SK-N-SH (cell line): Measurements from ENCODE around the gene PLCG1. TPM values are rescaled to one million over a fixed set of nuclear protein-coding genes. Genes with fewer than 3 reads are reported as not detected.

Source experiments
- CTCF ChIA-PET: fragments of 300-600, 350-600 bp; formaldehyde crosslinking; extraction: SDS; loops from one replicate; lab custom pipeline; 2021; lab: Yijun Ruan, JAX
- POLR2A ChIA-PET: fragments of 350-600 bp; sonication (Branson Sonifier 250); formaldehyde crosslinking; extraction: SDS; loops from one replicate; lab custom pipeline; 2020; ENCODE audit warnings: antibody characterized with exemption, inconsistent platforms; lab: Yijun Ruan, JAX
- DNase-seq: peaks from one replicate; pipeline ENCODE4 v3.0.0; 2012
- H2AFZ ChIP-seq: fragments of 200-600 bp; sonication (generic); 2 replicates; pipeline ENCODE4 v1.8.1; 2016; ENCODE audit warnings: antibody characterized with exemption, mild to moderate bottlenecking, low read depth
- H3F3A ChIP-seq: fragments of 200-600 bp; sonication (generic); replicated peaks from 2 replicates; pipeline ENCODE3; 2016; ENCODE audit warnings: antibody characterized with exemption, mild to moderate bottlenecking; ENCODE audit not compliant: insufficient read depth
- H3K27ac ChIP-seq, 2 experiments: fragments of 200-500 bp in 1 of 2; fragments of 200-600 bp in 1 of 2; sonication (Bioruptor generic) in 1 of 2; sonication (generic), shearing (Covaris generic) in 1 of 2; 2 replicates each; pipeline versions ENCODE4 v1.5.1 to v1.6.1; 2014 to 2016; ENCODE audit warnings: low read depth in 2 of 2, inconsistent platforms in 1 of 2, low read length in 1 of 2, mild to moderate bottlenecking in 1 of 2, mixed read lengths in 1 of 2
- H3K27me3 ChIP-seq: fragments of 200-600 bp; sonication (generic), shearing (Covaris generic); 2 replicates; pipeline ENCODE4 v1.6.1; 2016; ENCODE audit warnings: mixed run types; ENCODE audit not compliant: insufficient read depth
- H3K36me3 ChIP-seq, 2 experiments: fragments of 200-500 bp in 1 of 2; fragments of 200-600 bp in 1 of 2; sonication (Bioruptor generic) in 1 of 2; sonication (generic) in 1 of 2; replicated peaks in 1 of 2; 2 replicates each; pipeline versions ENCODE3 to v1.5.1; 2014 to 2016; ENCODE audit warnings: low read length in 1 of 2, mild to moderate bottlenecking in 1 of 2; ENCODE audit not compliant: insufficient read depth in 2 of 2, control insufficient read depth in 1 of 2
- H3K4me1 ChIP-seq, 2 experiments: fragments of 200-500 bp in 1 of 2; fragments of 200-600 bp in 1 of 2; sonication (Bioruptor generic) in 1 of 2; sonication (generic), shearing (Covaris generic) in 1 of 2; 2 replicates each; pipeline versions ENCODE4 v1.5.1 to v1.6.1; 2014 to 2016; ENCODE audit warnings: low read depth in 1 of 2, low read length in 1 of 2, mixed run types in 1 of 2; ENCODE audit not compliant: insufficient read depth in 2 of 2, control insufficient read depth in 1 of 2
- H3K4me2 ChIP-seq: fragments of 200-600 bp; sonication (generic), shearing (Covaris generic); 2 replicates; pipeline ENCODE4 v1.6.1; 2017; ENCODE audit warnings: mixed run types
- H3K4me3 ChIP-seq, 2 experiments: fragments of 200-500 bp in 1 of 2; fragments of 200-600 bp in 1 of 2; sonication (Bioruptor generic) in 1 of 2; sonication (generic), shearing (Covaris generic) in 1 of 2; 2 replicates each; pipeline versions ENCODE4 v1.5.1 to v1.8.1; 2014 to 2016; ENCODE audit warnings: low read depth in 2 of 2, inconsistent platforms in 1 of 2, low read length in 1 of 2, mild to moderate bottlenecking in 1 of 2, mixed read lengths in 1 of 2, moderate library complexity in 1 of 2
- H3K79me2 ChIP-seq: fragments of 200-600 bp; sonication (generic); 2 replicates; pipeline ENCODE4 v1.8.1; 2017; ENCODE audit warnings: mild to moderate bottlenecking; ENCODE audit not compliant: insufficient read depth
- H3K9ac ChIP-seq: fragments of 200-600 bp; sonication (generic); 2 replicates; pipeline ENCODE4 v1.6.1; 2017; ENCODE audit warnings: mixed run types
- H3K9me2 ChIP-seq: fragments of 200-600 bp; sonication (generic); 2 replicates; pipeline ENCODE4 v1.6.1; 2017; ENCODE audit warnings: mixed run types
- H3K9me3 ChIP-seq: fragments of 200-600 bp; sonication (generic); 2 replicates; pipeline ENCODE4 v1.6.1; 2017; ENCODE audit warnings: mixed run types, mild to moderate bottlenecking, moderate library complexity
- H4K20me1 ChIP-seq: fragments of 200-600 bp; sonication (generic); 2 replicates; pipeline ENCODE4 v1.6.1; 2017; ENCODE audit warnings: mild to moderate bottlenecking, mixed run types; ENCODE audit not compliant: insufficient read depth
- EP300 ChIP-seq, 2 experiments: IDR thresholded peaks; 2 replicates each; pipeline versions ENCODE4 v1.4.0 to v1.6.1; 2012; ENCODE audit warnings: borderline replicate concordance in 1 of 2, low read depth in 1 of 2, low read length in 1 of 2
- MEF2A ChIP-seq: IDR thresholded peaks from 2 replicates; pipeline ENCODE4 v1.4.0; 2012; ENCODE audit warnings: low read depth, borderline replicate concordance
- NFIC ChIP-seq: IDR thresholded peaks from 2 replicates; pipeline ENCODE4 v1.4.0; 2012; ENCODE audit warnings: borderline replicate concordance
- NRF1 ChIP-seq: IDR thresholded peaks from 2 replicates; pipeline ENCODE4 v1.6.1; 2012; ENCODE audit warnings: low read depth, mild to moderate bottlenecking, low read length
- RAD21 ChIP-seq: IDR thresholded peaks from 2 replicates; pipeline ENCODE4 v1.6.1; 2012; ENCODE audit warnings: mild to moderate bottlenecking, low read length
- SIN3A ChIP-seq: IDR thresholded peaks from 2 replicates; pipeline ENCODE4 v1.6.1; 2012; ENCODE audit warnings: low read depth, mild to moderate bottlenecking, low read length, moderate library complexity, borderline replicate concordance
- TCF12 ChIP-seq: IDR thresholded peaks from 2 replicates; pipeline ENCODE4 v1.4.0; 2012
- WGBS: methylation state at CpG from one replicate; pipeline ENCODE4 v1.1.6; 2017; ENCODE audit warnings: low lambda C conversion rate; 5-methylcytosine and 5-hydroxymethylcytosine counted together
- polyA plus RNA-seq, 3 experiments: library from polyadenylated mRNA; depleted of rRNA; stranded (reverse); fragments of >200 nt; gene quantifications; 2 replicates each; pipeline ENCODE4 v1.2.3, GENCODE V29; 2012
- TF ChIP-seq, protein P1 (sequence below): IDR thresholded peaks from 2 replicates; pipeline ENCODE4 v1.4.0; 2012; ENCODE audit warnings: low read depth, borderline replicate concordance
- TF ChIP-seq, protein P2 (sequence below): IDR thresholded peaks from 2 replicates; pipeline ENCODE4 v1.4.0; 2012; ENCODE audit warnings: low read depth
- TF ChIP-seq, protein P3 (sequence below): fragments of 200-600 bp; sonication (generic); IDR thresholded peaks from 2 replicates; pipeline ENCODE4 v1.6.1; 2017; ENCODE audit warnings: antibody characterized with exemption, mild to moderate bottlenecking, moderate library complexity

The PLCG1 gene
- polyA plus RNA-seq, 1 of the 3 experiments (the other 2 are of a cell fraction), result 81.4 TPM

DNA sequence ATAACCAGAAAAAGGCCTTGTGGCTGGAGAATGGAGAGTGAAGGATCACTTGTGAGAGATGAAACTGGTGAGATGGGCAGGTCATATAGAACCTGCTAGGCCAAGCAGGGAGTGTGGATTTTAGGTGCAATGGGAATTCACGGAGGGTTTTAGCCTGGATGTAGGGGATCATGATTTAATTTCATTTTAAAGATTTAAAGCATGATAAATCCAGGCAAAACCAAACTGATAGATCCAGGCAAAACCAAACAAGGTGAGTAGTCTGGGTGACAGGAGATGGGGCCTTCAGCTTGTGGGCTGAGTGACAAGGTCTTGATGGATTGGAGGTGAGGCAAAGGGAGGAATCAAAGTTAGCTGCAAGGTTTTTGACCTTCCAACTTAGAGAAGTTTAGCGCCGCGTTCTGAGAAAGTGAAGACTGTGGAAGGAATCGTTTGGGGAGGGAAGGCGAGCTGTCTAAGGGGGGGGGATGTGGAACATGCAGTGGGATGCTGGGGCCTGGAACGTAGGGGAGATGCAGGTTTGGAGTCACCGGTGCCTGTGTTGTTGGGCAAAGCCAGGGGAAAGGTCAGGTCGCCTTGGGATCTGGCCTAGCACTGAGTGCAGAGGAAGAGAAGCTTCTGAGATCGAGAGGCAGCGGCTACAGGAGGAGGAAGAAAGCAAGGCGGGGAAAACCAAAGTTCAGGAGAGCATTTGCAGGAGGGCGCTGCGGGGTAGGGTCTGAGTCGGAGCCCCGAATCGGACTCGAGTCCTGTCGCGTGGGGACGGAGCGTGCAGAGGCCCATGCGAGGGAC is 1.3 kb upstream of the PLCG1 start:
- TF ChIP-seq SIN3A (no peak), NFIC (no peak), RAD21 (no peak), TCF12 (no peak), MEF2A (no peak), EP300 (IDR thresholded peaks at IDR 0.05; ENCODE audit: borderline replicate concordance in 1 of 2, low read depth in 1 of 2, low read length in 1 of 2) (no peak), NRF1 (no peak)
- TF ChIP-seq, protein P1, sequence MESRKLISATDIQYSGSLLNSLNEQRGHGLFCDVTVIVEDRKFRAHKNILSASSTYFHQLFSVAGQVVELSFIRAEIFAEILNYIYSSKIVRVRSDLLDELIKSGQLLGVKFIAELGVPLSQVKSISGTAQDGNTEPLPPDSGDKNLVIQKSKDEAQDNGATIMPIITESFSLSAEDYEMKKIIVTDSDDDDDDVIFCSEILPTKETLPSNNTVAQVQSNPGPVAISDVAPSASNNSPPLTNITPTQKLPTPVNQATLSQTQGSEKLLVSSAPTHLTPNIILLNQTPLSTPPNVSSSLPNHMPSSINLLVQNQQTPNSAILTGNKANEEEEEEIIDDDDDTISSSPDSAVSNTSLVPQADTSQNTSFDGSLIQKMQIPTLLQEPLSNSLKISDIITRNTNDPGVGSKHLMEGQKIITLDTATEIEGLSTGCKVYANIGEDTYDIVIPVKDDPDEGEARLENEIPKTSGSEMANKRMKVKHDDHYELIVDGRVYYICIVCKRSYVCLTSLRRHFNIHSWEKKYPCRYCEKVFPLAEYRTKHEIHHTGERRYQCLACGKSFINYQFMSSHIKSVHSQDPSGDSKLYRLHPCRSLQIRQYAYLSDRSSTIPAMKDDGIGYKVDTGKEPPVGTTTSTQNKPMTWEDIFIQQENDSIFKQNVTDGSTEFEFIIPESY, result no peak
- TF ChIP-seq, protein P2, sequence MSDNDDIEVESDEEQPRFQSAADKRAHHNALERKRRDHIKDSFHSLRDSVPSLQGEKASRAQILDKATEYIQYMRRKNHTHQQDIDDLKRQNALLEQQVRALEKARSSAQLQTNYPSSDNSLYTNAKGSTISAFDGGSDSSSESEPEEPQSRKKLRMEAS, result no peak
- TF ChIP-seq, protein P3, sequence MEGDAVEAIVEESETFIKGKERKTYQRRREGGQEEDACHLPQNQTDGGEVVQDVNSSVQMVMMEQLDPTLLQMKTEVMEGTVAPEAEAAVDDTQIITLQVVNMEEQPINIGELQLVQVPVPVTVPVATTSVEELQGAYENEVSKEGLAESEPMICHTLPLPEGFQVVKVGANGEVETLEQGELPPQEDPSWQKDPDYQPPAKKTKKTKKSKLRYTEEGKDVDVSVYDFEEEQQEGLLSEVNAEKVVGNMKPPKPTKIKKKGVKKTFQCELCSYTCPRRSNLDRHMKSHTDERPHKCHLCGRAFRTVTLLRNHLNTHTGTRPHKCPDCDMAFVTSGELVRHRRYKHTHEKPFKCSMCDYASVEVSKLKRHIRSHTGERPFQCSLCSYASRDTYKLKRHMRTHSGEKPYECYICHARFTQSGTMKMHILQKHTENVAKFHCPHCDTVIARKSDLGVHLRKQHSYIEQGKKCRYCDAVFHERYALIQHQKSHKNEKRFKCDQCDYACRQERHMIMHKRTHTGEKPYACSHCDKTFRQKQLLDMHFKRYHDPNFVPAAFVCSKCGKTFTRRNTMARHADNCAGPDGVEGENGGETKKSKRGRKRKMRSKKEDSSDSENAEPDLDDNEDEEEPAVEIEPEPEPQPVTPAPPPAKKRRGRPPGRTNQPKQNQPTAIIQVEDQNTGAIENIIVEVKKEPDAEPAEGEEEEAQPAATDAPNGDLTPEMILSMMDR, result no peak
- 68% methylated on average over 23 of the region's 23 CpGs for WGBS
- peak overlapping the region; percentile 76 for H2AFZ ChIP-seq
- H3K27ac ChIP-seq, result peak overlapping the region in 1 of 2 experiments; percentile 80; a peak in 2 of 4 replicates
- H3K27me3 ChIP-seq, result no peaks in the 10 kb centered on the region
- peak overlapping the region; percentile 94; the same call in 1 of the 2 replicates for H3K9ac ChIP-seq
- H3F3A ChIP-seq, result peaks cover 6% of the 10 kb centered on the region
- H3K36me3 ChIP-seq, result no peaks in the 10 kb centered on the region
- H3K9me3 ChIP-seq, result no peaks in the 10 kb centered on the region
- no peaks in the 10 kb centered on the region for H3K9me2 ChIP-seq
- ChIA-PET CTCF (interaction anchor here (0.6 to 3.4 kb wide), 11 partner anchors 15 to 275 kb away, joined by 3 to 16 read pairs (median 4); partner anchors contain the start of gene LPIN3), POLR2A (no interaction called here)
- peaks cover 37% of the 10 kb centered on the region for H3K79me2 ChIP-seq
- peaks cover 9 to 33% of the 10 kb centered on the region in 2 experiments; a peak in 3 of 4 replicates for H3K4me1 ChIP-seq
- DNase-seq, result peak; percentile 32
- H4K20me1 ChIP-seq, result peaks cover 29% of the 10 kb centered on the region
- peak overlapping the region; percentile 94 to 97 for H3K4me3 ChIP-seq
- peak overlapping the region; percentile 83 for H3K4me2 ChIP-seq
